PC-9 (cell line): ENCODE measurements around the gene GPD2. TPM values are rescaled to one million over a fixed set of nuclear protein-coding genes. Genes with fewer than 3 reads are reported as not detected.
"Not testable (repeated sequence)": the region's sequence is repeated elsewhere in the genome, so short reads cannot be mapped to it uniquely, and the experiment has no call there.

Experiments used
- BruUV-seq: library from RNA; stranded (reverse); fragments of 400-500 nt; replicated peaks from 2 replicates; lab custom pipeline; 2021; lab: Mats Ljungman, UMichigan
- CTCF ChIA-PET: fragments of 300-600 bp; sonication (Branson Sonifier 250); formaldehyde crosslinking; loops from one replicate; lab custom pipeline; 2022; ENCODE audit warnings: antibody characterized with exemption; lab: Charles Lee
- POLR2A ChIA-PET: fragments of 300-600 bp; sonication (Branson Sonifier 250); formaldehyde crosslinking; loops from one replicate; lab custom pipeline; 2022; ENCODE audit warnings: antibody characterized with exemption; ENCODE audit not compliant: unreplicated experiment; lab: Charles Lee
- DNase-seq, 2 experiments: peaks; one replicate each; pipeline versions ENCODE4 v3.0.0 to v3.0.0-alpha.2; 2015 to 2022; ENCODE audit warnings: mixed read lengths in 1 of 2
- H2AFZ ChIP-seq: fragments of 200-600 bp; sonication (generic); 2 replicates; pipeline ENCODE4 v1.8.1; 2017; ENCODE audit warnings: antibody characterized with exemption
- H3F3A ChIP-seq: fragments of 200-600 bp; sonication (generic); 2 replicates; pipeline ENCODE4 v1.8.1; 2017; ENCODE audit warnings: antibody characterized with exemption, mild to moderate bottlenecking, low read depth; ENCODE audit not compliant: insufficient read depth
- H3K27ac ChIP-seq: fragments of 200-600 bp; sonication (generic); 2 replicates; pipeline ENCODE4 v1.6.1; 2016; ENCODE audit warnings: mixed run types
- H3K27me3 ChIP-seq: fragments of 200-600 bp; sonication (generic); 2 replicates; pipeline ENCODE4 v1.6.1; 2016; ENCODE audit warnings: low read depth, mixed run types; ENCODE audit not compliant: insufficient read depth
- H3K36me3 ChIP-seq: fragments of 200-600 bp; sonication (generic); 2 replicates; pipeline ENCODE4 v1.6.1; 2016; ENCODE audit warnings: low read depth, mixed run types
- H3K4me1 ChIP-seq: fragments of 200-600 bp; sonication (generic); replicated peaks from 2 replicates; pipeline ENCODE4 v1.6.1; 2016; ENCODE audit warnings: mixed run types; ENCODE audit not compliant: insufficient read depth
- H3K4me2 ChIP-seq: fragments of 200-600 bp; sonication (generic); 2 replicates; pipeline ENCODE4 v1.6.1; 2017; ENCODE audit warnings: mixed run types
- H3K4me3 ChIP-seq: fragments of 200-600 bp; sonication (generic); 2 replicates; pipeline ENCODE4 v1.6.1; 2016; ENCODE audit warnings: mixed run types
- H3K79me2 ChIP-seq: fragments of 200-600 bp; sonication (generic); 2 replicates; pipeline ENCODE4 v1.6.1; 2017; ENCODE audit warnings: low read depth, mixed run types
- H3K9me2 ChIP-seq: fragments of 200-600 bp; sonication (generic); 2 replicates; pipeline ENCODE4 v1.8.1; 2017; ENCODE audit warnings: mild to moderate bottlenecking; ENCODE audit not compliant: insufficient read depth
- H3K9me3 ChIP-seq: fragments of 200-600 bp; sonication (generic); 2 replicates; pipeline ENCODE4 v1.8.1; 2016; ENCODE audit warnings: low read depth; ENCODE audit not compliant: insufficient read depth
- H4K20me1 ChIP-seq: fragments of 200-600 bp; sonication (generic); 2 replicates; pipeline ENCODE4 v1.8.1; 2017; ENCODE audit not compliant: insufficient read depth
- CTCF ChIP-seq: fragments of 200-600 bp; sonication (generic); conservative IDR thresholded peaks from 2 replicates; pipeline ENCODE4 v1.6.1; 2017; ENCODE audit warnings: mixed run types, antibody characterized with exemption, mild to moderate bottlenecking, moderate library complexity
- EZH2 ChIP-seq: fragments of 200-600 bp; sonication (generic); IDR thresholded peaks from 2 replicates; pipeline ENCODE4 v1.8.0; 2017; ENCODE audit warnings: antibody characterized with exemption, low read depth
- intact Hi-C: fragments of 100-400 bp; cut with micrococcal nuclease; formaldehyde crosslinking; loops from one replicate; pipeline ENCODE4 v1.10.0; 2022; ENCODE audit not compliant: unreplicated experiment
- total RNA-seq: library from RNA; stranded (reverse); gene quantifications from 2 replicates; pipeline ENCODE4 v1.2.3, GENCODE V29; 2021

GPD2 gene
- total RNA-seq, 1 experiment from 2014 or later, result 47.1 TPM

GRCh38 chr2:156601855-156602551 is 165.8 kb downstream of the GPD2 start:
- H3K9me2 ChIP-seq, result no peaks in the 10 kb centered on the region
- ChIA-PET CTCF (no interaction called here), POLR2A (no interaction called here)
- DNase-seq, result no peak
- H3K9me3 ChIP-seq, result no peaks in the 10 kb centered on the region
- no peaks in the 10 kb centered on the region for H3K27me3 ChIP-seq
- intact Hi-C loops, result no loop called here
- H3K4me1 ChIP-seq, result no peaks in the 10 kb centered on the region
- no peak overlapping the region for H2AFZ ChIP-seq
- no peaks in the 10 kb centered on the region for H3K36me3 ChIP-seq
- no peak for TF ChIP-seq EZH2
- no peak for TF ChIP-seq CTCF
- no peak overlapping the region for H3K27ac ChIP-seq
- no peak overlapping the region for H3K4me2 ChIP-seq
- no peaks in the 10 kb centered on the region for H4K20me1 ChIP-seq
- H3F3A ChIP-seq, result no peaks in the 10 kb centered on the region
- H3K79me2 ChIP-seq, result no peaks in the 10 kb centered on the region
- BruUV-seq, result no TSS peak
- H3K4me3 ChIP-seq, result no peak overlapping the region

GRCh38 chr2:156602552-156602933 is 166.4 kb downstream of the GPD2 start:
- H3K4me1 ChIP-seq, result no peaks in the 10 kb centered on the region
- no peak overlapping the region for H3K4me2 ChIP-seq
- no peaks in the 10 kb centered on the region for H3K36me3 ChIP-seq
- no peaks in the 10 kb centered on the region for H4K20me1 ChIP-seq
- no peaks in the 10 kb centered on the region for H3K79me2 ChIP-seq
- DNase-seq, result no peak
- no peaks in the 10 kb centered on the region for H3F3A ChIP-seq
- intact Hi-C loops, result no loop called here
- POLR2A ChIA-PET, result no interaction called here
- H3K9me2 ChIP-seq, result no peaks in the 10 kb centered on the region
- H3K4me3 ChIP-seq, result no peak overlapping the region
- no peak overlapping the region for H2AFZ ChIP-seq
- no TSS peak for BruUV-seq
- H3K9me3 ChIP-seq, result no peaks in the 10 kb centered on the region
- no peaks in the 10 kb centered on the region for H3K27me3 ChIP-seq
- no peak overlapping the region for H3K27ac ChIP-seq
- TF ChIP-seq CTCF (no peak), EZH2 (no peak)
- CTCF ChIA-PET, result no interaction called here

GRCh38 chr2:156615836-156616322 is 179.7 kb downstream of the GPD2 start:
- no peaks in the 10 kb centered on the region for H3F3A ChIP-seq
- no peak overlapping the region for H3K4me3 ChIP-seq
- POLR2A ChIA-PET, result no interaction called here
- no peaks in the 10 kb centered on the region for H3K36me3 ChIP-seq
- no peak for TF ChIP-seq EZH2
- no peak for TF ChIP-seq CTCF
- BruUV-seq, result no TSS peak
- H2AFZ ChIP-seq, result no peak overlapping the region
- H4K20me1 ChIP-seq, result no peaks in the 10 kb centered on the region
- CTCF ChIA-PET, result no interaction called here
- DNase-seq, result no peak
- H3K27me3 ChIP-seq, result no peaks in the 10 kb centered on the region
- intact Hi-C loops, result no loop called here
- H3K4me2 ChIP-seq, result no peak overlapping the region
- no peak overlapping the region for H3K27ac ChIP-seq
- no peaks in the 10 kb centered on the region for H3K4me1 ChIP-seq
- no peaks in the 10 kb centered on the region for H3K9me2 ChIP-seq
- no peaks in the 10 kb centered on the region for H3K9me3 ChIP-seq
- no peaks in the 10 kb centered on the region for H3K79me2 ChIP-seq

- H3K27me3 ChIP-seq, POLR2A ChIA-PET: not testable (repeated sequence)
These were observed 181.9 kb downstream of the GPD2 start for GRCh38 chr2:156618071-156618470.

More at GRCh38 chr2:156618071-156618470, 181.9 kb downstream of the GPD2 start:
- H4K20me1 ChIP-seq, H3K4me1 ChIP-seq, intact Hi-C loops, CTCF ChIA-PET, H3K79me2 ChIP-seq, BruUV-seq, H3K27ac ChIP-seq, H3K4me2 ChIP-seq, H3K36me3 ChIP-seq, H2AFZ ChIP-seq, H3K4me3 ChIP-seq, H3K9me2 ChIP-seq, H3F3A ChIP-seq, H3K9me3 ChIP-seq, DNase-seq: not testable (repeated sequence)
